ENCODE data around the gene ANXA3. TPM values are rescaled to one million over a fixed set of nuclear protein-coding genes. Genes with fewer than 3 reads are reported as not detected.
A peak's percentile ranks its signal among the peaks of the same experiment; 100 is the strongest.
"Not testable (repeated sequence)": the region's sequence is repeated elsewhere in the genome, so short reads cannot be mapped to it uniquely, and the experiment has no call there.

The ANXA3 gene, protein sequence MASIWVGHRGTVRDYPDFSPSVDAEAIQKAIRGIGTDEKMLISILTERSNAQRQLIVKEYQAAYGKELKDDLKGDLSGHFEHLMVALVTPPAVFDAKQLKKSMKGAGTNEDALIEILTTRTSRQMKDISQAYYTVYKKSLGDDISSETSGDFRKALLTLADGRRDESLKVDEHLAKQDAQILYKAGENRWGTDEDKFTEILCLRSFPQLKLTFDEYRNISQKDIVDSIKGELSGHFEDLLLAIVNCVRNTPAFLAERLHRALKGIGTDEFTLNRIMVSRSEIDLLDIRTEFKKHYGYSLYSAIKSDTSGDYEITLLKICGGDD
- 23.8 and 49.9 TPM in 2 replicates for total RNA-seq

- peak; percentile 27 to 31 for DNase-seq (ENCODE audit: low read depth in 2 of 2)
Observed at GRCh38 chr4:78551420-78552351, at the start of gene ANXA3. TSS of gene ANXA3 (plus strand) at chr4:78551770. CDS start at chr4:78554474, 2,704 bp downstream.

GRCh38 chr4:78506260-78506659, 45.3 kb upstream of the ANXA3 start:
- not testable (repeated sequence) for DNase-seq (ENCODE audit: low read depth in 2 of 2)

DNA sequence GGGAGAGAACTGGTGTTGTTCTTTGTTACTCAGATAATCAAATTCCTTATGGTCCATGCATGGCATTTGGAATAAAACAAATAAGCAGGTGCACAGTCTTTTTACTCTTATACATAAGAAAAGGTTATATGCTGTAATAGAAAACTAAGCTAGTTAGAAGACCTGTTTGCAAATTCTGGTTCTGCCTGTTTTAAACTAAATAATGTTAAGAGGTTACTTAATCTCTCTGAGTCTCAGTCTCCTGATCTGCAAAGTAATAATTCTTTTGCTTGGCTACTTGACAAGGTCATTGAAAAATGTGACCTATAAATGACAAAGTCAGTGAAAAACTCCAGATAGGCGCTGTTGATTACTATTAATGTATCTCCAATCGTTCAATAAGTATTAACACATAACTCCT, 42.5 kb upstream of the ANXA3 start:
- no peak for DNase-seq (ENCODE audit: low read depth in 2 of 2)

DNA sequence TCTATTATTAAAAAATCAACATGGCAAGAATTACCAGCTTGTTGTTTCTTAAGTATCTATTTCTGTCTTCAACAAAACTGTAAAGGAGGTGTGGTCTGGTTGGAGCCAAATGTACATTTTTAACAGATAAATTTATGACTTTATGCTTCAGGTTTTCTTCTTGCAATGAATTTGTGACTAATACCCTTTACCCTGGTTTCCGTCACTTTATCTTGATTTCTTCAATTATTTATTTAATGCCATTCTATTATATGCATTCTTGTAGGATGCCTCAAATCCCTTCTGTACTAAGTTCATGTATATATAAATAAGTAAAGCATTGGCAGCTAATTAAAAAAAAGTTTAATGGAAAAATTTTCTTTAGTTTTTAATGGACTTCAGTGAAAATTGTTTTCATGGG, 41.5 kb upstream of the ANXA3 start:
- no peak for DNase-seq (ENCODE audit: low read depth in 2 of 2)

DNA sequence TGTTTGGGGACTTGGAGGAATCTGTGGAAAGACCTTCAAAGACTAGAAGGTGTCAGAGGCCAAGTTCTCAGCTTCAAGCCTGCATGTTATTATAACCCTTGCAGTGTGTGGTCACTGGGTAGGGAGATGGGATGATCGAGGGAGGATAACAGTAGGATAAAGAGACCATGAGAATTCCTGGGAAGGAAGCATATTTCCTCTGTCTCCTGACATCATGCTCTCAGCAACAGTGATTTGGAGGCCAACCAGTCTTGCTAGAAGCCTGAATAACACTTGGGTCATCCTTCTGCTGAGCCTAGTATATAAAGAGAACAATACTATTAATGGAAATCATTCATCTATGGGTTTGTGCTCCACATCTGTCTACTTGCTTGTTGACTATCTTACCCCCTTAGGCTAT, 40.9 kb upstream of the ANXA3 start:
- no peak for DNase-seq (ENCODE audit: low read depth in 2 of 2)

DNA sequence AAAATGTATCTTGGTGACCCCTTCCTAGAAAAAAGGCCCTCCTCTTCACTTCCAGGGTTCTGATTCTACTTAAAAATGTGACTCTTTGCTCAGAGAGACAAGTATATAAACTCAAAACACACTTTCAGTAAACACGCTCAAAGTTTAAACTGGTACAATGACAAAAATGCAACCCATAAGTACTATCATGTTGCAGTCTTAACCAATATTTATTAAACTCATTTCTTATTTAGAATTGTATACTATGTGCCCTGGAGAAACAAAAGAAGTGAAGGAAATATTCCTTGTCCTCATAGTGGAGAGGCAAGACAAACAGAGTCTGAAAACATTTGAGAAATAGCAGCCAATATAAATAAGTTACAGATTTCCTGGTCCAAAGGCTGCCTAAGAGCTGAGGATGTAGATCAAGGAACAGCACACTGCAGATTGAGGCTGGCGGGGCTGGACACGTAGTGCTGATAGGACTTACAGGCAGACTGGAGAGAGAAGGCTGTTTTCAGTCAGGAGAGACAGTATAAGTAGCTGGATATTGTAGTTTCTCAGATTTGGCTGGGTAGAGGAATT, 39.1 kb upstream of the ANXA3 start:
- DNase-seq (ENCODE audit: low read depth in 2 of 2) = no peak

GRCh38 chr4:78513411-78513975, 38.1 kb upstream of the ANXA3 start:
- DNase-seq (ENCODE audit: low read depth in 2 of 2) = no peak

DNA sequence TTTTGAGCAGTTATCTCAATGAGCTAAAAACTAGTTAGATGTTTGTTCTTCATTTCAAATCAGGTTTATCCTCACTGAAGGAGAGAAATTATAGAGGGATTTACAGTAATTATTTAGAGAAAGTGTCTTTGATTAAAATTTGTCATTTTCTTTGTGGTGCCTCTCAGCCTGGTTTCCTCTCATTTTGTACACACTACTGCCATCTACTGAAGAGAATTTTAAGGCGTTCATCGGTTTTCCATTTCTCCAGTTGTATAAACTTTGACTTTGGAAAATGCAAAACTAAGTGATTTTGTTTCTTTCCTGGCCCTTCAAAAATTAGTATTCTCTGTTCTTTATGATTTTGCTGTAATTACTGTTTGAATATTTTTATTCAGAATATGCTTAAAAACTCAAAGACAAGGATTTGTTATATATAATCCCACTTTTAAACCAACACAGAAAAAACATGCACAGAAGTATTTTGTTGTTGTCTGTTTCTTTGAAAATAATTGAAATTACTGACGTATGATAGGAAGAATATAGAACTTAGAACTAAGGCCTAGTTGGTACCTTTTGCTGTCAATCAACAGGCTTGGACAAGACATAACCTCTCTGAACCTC, 34.4 kb upstream of the ANXA3 start:
- peak; percentile 45 to 49 for DNase-seq (ENCODE audit: low read depth in 2 of 2)

- DNase-seq (ENCODE audit: low read depth in 2 of 2) = peak; percentile 45 to 68
Observed at GRCh38 chr4:78518561-78518960, 33.0 kb upstream of the ANXA3 start.

DNA sequence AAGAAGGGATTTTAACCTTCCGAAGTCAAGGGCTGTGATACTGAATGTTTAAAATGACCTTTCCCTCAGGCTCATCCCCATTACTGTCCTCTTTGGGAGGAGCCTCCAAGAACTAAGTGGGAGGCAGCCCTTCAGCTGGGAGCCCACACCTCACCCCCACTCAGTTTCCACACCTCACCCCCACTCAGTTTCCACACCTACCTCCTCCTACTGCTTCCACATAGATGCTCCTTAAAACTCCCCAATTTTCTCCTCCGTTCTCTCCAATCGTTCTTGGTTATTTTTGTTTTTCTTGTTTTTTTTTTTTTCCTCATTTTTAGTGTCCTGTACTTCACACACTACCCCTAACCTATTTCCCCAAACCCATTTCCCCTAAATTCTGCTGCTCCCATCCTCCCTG, 31.6 kb upstream of the ANXA3 start:
- DNase-seq (ENCODE audit: low read depth in 2 of 2) = no peak

DNA sequence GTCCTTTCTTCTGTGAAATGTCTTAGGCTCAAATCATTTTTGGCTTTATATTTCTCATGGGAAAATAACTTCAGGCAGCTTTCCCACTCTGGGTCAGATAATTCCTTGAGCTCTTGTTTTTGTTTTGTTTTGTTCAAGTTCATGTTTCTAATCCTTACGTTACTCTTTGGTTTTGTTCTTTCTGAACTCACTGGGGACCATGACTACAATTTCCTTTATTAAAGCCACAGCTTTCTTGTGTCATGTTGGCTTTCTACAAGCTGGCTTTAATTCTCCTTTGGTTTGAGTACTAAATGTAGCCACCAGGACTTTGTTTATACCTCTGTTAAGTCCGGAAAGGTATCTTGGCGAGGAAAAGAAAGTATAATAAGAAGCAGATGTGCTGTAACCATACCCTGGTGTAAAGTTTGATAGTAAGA, 30.8 kb upstream of the ANXA3 start:
- no peak for DNase-seq (ENCODE audit: low read depth in 2 of 2)

DNA sequence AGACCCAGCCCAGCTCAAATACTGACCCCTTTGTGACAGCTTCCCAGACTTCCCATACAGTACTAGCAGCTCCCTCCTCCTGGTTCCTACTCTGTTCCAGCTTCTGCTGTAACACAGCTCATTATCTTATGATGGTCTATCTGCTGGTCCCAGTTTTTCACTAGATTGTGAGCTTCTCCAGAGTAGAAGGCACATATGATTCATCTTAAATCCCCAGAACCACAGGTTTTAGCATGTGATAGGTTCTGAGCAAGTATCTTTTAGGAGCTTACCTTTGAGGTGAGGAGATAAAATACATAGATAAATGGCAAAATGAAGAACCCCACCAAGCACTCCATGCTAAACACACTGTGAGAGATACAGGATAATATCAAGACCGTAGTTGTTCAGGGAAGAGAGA, 27.6 kb upstream of the ANXA3 start:
- no peak for DNase-seq (ENCODE audit: low read depth in 2 of 2)

DNA sequence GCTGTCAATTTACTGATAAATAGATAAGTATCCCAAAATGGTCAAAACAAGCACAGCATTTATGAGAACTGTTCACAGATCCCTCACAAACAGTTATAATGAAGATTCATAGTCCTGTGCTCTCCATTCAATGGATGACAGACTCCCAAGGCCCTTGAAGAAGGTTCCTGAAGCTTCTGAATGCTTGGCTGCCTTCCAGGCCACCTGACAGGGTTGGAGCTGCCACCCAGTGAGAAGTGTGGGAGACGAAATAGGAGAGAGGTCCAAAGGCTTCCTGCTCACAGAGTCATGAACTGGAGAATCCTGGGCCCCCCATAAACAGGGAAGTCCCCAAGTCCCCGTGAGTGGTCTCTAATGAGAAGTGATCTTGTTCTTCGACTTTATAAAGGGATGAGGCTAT, 26.0 kb upstream of the ANXA3 start:
- no peak for DNase-seq (ENCODE audit: low read depth in 2 of 2)

DNA sequence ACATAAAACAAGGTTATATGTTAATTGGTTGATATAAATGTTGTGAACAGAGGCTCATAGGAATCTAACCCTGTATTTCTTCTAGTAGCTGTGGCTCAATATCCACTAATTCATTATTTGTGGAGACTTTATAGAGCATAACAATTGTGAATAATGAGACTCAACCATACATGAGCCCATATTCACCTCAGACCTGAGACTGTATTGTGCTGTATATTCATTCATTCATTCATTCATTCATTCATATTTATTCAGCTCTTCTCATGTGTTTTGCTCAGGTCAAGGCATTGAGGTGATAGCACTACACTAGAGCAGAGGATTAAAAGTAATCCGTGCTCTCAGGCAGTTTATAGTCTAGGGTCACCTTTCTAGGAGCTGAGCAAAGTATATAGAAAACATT, 24.5 kb upstream of the ANXA3 start:
- DNase-seq (ENCODE audit: low read depth in 2 of 2) = no peak

GRCh38 chr4:78527555-78527954, 24.0 kb upstream of the ANXA3 start:
- DNase-seq (ENCODE audit: low read depth in 2 of 2) = no peak

DNA sequence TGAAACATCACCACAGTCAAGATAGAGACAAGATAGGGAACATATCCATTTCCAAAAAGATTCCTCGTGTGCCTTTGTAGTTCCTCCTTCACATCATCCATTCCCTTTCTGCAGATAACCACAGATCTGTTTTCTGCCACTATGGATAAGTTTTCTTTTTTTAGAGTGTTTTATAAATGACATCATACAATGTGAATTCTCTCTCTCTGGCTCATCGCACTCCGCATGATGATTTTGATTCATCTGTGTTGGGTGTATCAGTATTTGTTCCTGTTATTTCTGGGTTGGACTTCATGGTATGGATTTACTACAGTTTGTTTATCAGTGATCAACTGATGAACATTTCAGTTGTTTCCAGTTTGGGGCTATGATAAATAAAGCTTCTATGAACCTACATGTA, 23.2 kb upstream of the ANXA3 start:
- DNase-seq (ENCODE audit: low read depth in 2 of 2) = peak in 1 of 2 donors; percentile 17

GRCh38 chr4:78529569-78530209, 21.9 kb upstream of the ANXA3 start:
- peak in 1 of 2 donors; percentile 21 for DNase-seq (ENCODE audit: low read depth in 2 of 2)

DNA sequence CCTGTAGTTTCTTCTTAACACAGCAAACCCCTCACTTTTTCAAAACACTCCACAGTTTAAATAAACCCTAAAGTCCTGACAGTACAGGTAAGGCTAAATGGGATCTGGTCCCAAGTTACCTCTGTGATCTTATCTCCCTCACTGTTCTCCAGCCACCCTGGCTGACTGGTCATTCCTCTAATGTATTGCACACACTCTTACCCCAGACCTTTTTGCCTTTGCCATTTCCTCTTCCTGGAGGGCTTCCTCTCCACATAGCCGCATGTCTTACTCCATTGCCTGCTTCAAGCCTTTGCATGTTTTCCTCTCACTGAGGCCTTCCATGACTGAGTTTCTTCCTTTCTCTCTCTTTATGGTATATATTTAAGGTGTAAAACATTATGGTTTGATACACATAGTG, 19.5 kb upstream of the ANXA3 start:
- peak in 1 of 2 donors; percentile 41 for DNase-seq (ENCODE audit: low read depth in 2 of 2)

DNA sequence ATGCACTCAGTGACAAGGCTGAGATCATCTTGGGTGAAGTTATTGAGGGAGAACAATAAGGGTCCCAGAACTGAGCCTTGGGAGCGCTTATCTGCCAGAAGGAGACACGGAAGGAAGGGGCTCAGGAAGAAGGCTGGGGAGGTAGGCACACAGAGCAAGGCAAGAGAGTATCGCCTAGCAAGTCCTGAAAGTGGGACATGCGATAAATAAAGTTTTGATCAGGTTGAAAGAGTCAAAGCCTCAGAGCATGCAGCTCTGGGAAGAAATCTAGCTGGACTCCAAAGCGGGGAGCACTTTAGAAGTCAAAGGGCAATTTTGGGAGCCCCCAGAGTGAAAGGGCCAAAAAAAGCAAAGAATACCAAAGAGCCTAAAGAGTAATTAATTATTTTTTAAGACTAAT, 17.7 kb upstream of the ANXA3 start:
- no peak for DNase-seq (ENCODE audit: low read depth in 2 of 2)

- no peak for DNase-seq (ENCODE audit: low read depth in 2 of 2)
Observed at GRCh38 chr4:78534286-78534955, 17.1 kb upstream of the ANXA3 start.
